SH-SY5Y (cell line): ENCODE results near the gene RBFOX2.

Experiments
- GATA2 ChIP-seq: IDR thresholded peaks from 2 replicates; pipeline ENCODE4 v1.6.1; 2011; ENCODE audit warnings: mild to moderate bottlenecking, low read depth, low read length
- GATA3 ChIP-seq: IDR thresholded peaks from 2 replicates; pipeline ENCODE4 v1.6.1; 2011; ENCODE audit warnings: low read depth, mild to moderate bottlenecking, low read length, moderate library complexity

GRCh38 chr22:35977136-35977535 lies 51.5 kb downstream of the RBFOX2 start:
- TF ChIP-seq GATA3 (no peak), GATA2 (no peak)
